CD4-positive, alpha-beta T cell treated with Interleukin-2 at 100 ng/mL for 4 hours (primary cell): ENCODE measurements around the gene ADAMTS6.
"Not testable (repeated sequence)": the region's sequence is repeated elsewhere in the genome, so short reads cannot be mapped to it uniquely, and the experiment has no call there.

Experiments
- DNase-seq: peaks from one replicate; pipeline ENCODE4 v3.0.0-alpha.2; 2020; ENCODE audit warnings: low spot score

Gene ADAMTS6

GRCh38 chr5:65481635-65482295 lies at the start of gene ADAMTS6:
Gene ADAMTS6, minus strand, starts transcription at chr5:65481920. Its CDS starts 8,247 bp downstream, at chr5:65473673.
- DNase-seq, result peak; percentile 70

GRCh38 chr5:65530904-65531303 lies 49.2 kb upstream of the ADAMTS6 start:
- DNase-seq, result no peak

GRCh38 chr5:65525726-65526125 lies 44.0 kb upstream of the ADAMTS6 start:
- no peak for DNase-seq

- DNase-seq, result no peak
These were observed 30.6 kb upstream of the ADAMTS6 start for GRCh38 chr5:65512170-65512937.

GRCh38 chr5:65508978-65509377 lies 27.3 kb upstream of the ADAMTS6 start:
- no peak for DNase-seq

GRCh38 chr5:65506961-65507360 lies 25.2 kb upstream of the ADAMTS6 start:
- DNase-seq, result no peak

GRCh38 chr5:65489119-65489518 lies 7.4 kb upstream of the ADAMTS6 start:
- DNase-seq, result no peak

GRCh38 chr5:65488038-65488687 lies 6.4 kb upstream of the ADAMTS6 start:
- not testable (repeated sequence) for DNase-seq

GRCh38 chr5:65486803-65487202 lies 5.1 kb upstream of the ADAMTS6 start:
- not testable (repeated sequence) for DNase-seq

GRCh38 chr5:65485405-65485804 lies 3.7 kb upstream of the ADAMTS6 start:
- no peak for DNase-seq

GRCh38 chr5:65483546-65484346 lies 2.0 kb upstream of the ADAMTS6 start:
- peak; percentile 68 for DNase-seq

- peak; percentile 31 for DNase-seq
These were observed 1.2 kb upstream of the ADAMTS6 start for GRCh38 chr5:65482736-65483545.

- no peak for DNase-seq
These were observed 596 bp upstream of the ADAMTS6 start for GRCh38 chr5:65482296-65482735.

- no peak for DNase-seq
These were observed 544 bp downstream of the ADAMTS6 start for GRCh38 chr5:65481171-65481581.

GRCh38 chr5:65480306-65480865 lies 1.3 kb downstream of the ADAMTS6 start:
- peak; percentile 28 for DNase-seq

- no peak for DNase-seq
These were observed 2.2 kb downstream of the ADAMTS6 start for GRCh38 chr5:65479527-65479926.

- DNase-seq, result no peak
These were observed 3.4 kb downstream of the ADAMTS6 start for GRCh38 chr5:65478336-65478735.

GRCh38 chr5:65475895-65476294 lies 5.8 kb downstream of the ADAMTS6 start:
- DNase-seq, result no peak

GRCh38 chr5:65475336-65475735 lies 6.4 kb downstream of the ADAMTS6 start:
- DNase-seq, result no peak

GRCh38 chr5:65474130-65474711 lies 7.5 kb downstream of the ADAMTS6 start:
- DNase-seq, result no peak
